ENCODE results near the gene RELA.

The RELA gene

GRCh38 chr11:65611028-65611757, 51.5 kb downstream of the RELA start:
- DNase-seq: no peak

- DNase-seq: no peak
Observed at GRCh38 chr11:65610404-65610803, 52.3 kb downstream of the RELA start.

- DNase-seq: no peak
Observed at GRCh38 chr11:65609665-65610064, 53.1 kb downstream of the RELA start.

GRCh38 chr11:65609229-65609628, 53.5 kb downstream of the RELA start:
- no peak for DNase-seq

GRCh38 chr11:65607614-65608426, 54.9 kb downstream of the RELA start:
- no peak for DNase-seq

- DNase-seq: no peak
Observed at GRCh38 chr11:65606876-65607613, 55.7 kb downstream of the RELA start.

- DNase-seq: no peak
Observed at GRCh38 chr11:65604258-65604657, 58.5 kb downstream of the RELA start.

Measured in NCI-H524 treated with DMSO at 0.1 percent for 48 hours (cell line).